SK-N-MC (cell line): ENCODE data around the gene USP49.

ENCODE experiments used
- EZH2 ChIP-seq: fragments of 200-600 bp; sonication (generic); IDR thresholded peaks from one replicate; pipeline ENCODE4 v1.6.1; 2017; ENCODE audit warnings: antibody characterized with exemption
- FOXP2 ChIP-seq: optimal IDR thresholded peaks from 2 replicates; pipeline ENCODE3; 2011; ENCODE audit warnings: mild to moderate bottlenecking, moderate library complexity; ENCODE audit not compliant: insufficient read depth; ENCODE audit errors: extremely low read length, control extremely low read depth
- POLR2AphosphoS5 ChIP-seq: IDR thresholded peaks from 2 replicates; pipeline ENCODE4 v1.6.1; 2012; ENCODE audit warnings: mild to moderate bottlenecking, low read depth, low read length, borderline replicate concordance

DNA sequence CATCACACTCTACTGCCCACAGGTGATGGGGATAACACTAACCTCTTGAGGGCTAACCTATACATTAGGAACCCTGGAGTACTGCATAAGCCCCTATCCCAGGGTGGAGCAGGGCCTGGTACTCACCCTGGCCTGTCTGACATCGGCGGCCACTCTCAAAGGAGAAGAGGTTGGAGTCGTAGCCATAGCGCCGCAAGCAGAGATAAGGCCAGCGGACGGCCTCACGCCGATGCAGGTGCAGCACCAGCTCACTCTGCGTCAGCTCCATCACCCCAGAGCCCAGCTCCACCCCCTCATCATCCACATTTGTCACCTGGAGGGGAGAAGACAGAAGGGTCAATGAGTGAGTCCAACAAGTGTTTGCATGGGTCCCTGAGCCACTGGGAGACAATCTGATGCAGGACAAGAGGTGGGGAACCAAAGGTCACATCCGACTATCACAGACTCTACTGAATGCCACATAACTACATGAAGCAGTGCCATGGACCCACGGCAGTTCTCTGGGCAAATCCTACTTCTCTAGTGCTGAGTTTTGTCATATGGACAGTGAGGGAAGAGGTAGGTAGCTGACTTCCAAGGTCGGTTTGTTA is 119.8 kb downstream of the USP49 start:
- TF ChIP-seq POLR2AphosphoS5 (no peak), EZH2 (no peak), FOXP2 (no peak)
